ENCODE measurements around the gene ITGAD. TPM values are rescaled to one million over a fixed set of nuclear protein-coding genes. Genes with fewer than 3 reads are reported as not detected.

ITGAD gene
- total and polyA plus RNA-seq, 2 of the 13 experiments (the other 11 are each of a cell fraction or from before 2014, with no cell fraction given): not detected

DNA sequence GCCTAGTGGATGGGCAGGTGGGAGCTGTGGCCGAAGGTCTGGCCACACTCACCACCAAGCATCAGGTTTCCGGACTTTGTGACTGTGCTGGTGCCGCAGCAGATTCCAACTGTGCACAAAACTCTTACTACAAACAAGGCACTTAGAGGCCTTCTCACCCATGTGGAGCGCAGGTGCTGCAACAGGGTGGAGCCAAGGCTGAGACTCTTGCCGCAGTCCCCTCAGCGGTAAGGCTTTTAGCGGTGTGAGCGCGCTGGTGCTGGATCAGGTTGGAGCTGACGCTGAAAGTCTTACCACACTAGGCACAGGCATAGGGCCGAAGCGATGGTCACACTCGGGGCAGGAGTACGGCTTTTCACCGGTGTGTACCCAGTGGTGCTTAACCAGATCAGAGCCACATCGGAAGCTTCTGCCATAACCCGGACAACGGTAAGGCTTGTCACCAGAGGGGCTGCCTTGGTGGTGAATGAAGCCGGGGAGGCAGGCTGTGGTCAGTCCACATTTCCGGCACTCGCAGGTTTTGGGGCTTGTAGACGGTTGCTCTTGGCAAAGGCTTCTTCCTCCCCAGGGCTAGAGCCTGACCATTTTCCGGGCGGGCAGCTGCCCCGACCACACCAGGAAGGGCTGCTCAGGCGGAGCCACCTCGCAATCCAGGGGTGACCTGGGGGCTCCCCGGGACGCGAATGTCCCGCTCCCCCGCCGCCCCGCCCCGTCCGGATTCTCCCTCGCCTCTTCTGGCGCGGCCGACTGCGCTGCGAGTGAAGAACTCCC lies 65.1 kb downstream of the ITGAD start (continued):
- TF ChIP-seq, protein P1, sequence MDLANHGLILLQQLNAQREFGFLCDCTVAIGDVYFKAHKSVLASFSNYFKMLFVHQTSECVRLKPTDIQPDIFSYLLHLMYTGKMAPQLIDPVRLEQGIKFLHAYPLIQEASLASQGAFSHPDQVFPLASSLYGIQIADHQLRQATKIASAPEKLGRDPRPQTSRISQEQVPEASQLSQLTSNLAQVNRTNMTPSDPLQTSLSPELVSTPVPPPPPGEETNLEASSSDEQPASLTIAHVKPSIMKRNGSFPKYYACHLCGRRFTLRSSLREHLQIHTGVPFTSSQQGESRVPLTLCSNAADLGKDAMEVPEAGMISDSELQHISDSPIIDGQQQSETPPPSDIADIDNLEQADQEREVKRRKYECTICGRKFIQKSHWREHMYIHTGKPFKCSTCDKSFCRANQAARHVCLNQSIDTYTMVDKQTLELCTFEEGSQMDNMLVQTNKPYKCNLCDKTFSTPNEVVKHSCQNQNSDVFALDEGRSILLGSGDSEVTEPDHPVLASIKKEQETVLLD (CRISPR knock-in tag; IDR thresholded peaks at IDR 0.05; ENCODE audit: low read depth): peak; percentile 86; the same call in 1 of the 2 replicates
- TF ChIP-seq THAP11 (CRISPR knock-in tag; IDR thresholded peaks at IDR 0.05) (peak; percentile 88), ZNF12 (CRISPR knock-in tag; IDR thresholded peaks at IDR 0.05) (peak; percentile 86), ZNF468 (CRISPR knock-in tag; IDR thresholded peaks at IDR 0.05) (0 out of 2 replicates have a peak, but pooled peaks have one; percentile 28), MAF1 (CRISPR knock-in tag; IDR thresholded peaks at IDR 0.05; ENCODE audit: borderline replicate concordance) (peak; percentile 32; the same call in 1 of the 2 replicates), PAWR (CRISPR knock-in tag; IDR thresholded peaks at IDR 0.05; ENCODE audit: borderline replicate concordance) (no peak), MBD4 (IDR thresholded peaks at IDR 0.05; ENCODE audit: borderline replicate concordance, low read length) (no peak), ZNF792 (CRISPR knock-in tag; IDR thresholded peaks at IDR 0.05) (peak; percentile 97), ZKSCAN1 (IDR thresholded peaks at IDR 0.05; ENCODE audit: low read length) (peak; percentile 37; the same call in 1 of the 2 replicates), SOX13 (IDR thresholded peaks at IDR 0.05) (no peak), SOX13 (CRISPR knock-in tag; conservative IDR thresholded peaks at IDR 0.05 in 1 of 2, IDR thresholded peaks at IDR 0.05 in 1 of 2) (peak in 1 of 2 experiments; percentile 74; a peak in 2 of 4 replicates), ZNF615 (CRISPR knock-in tag; IDR thresholded peaks at IDR 0.05; ENCODE audit: borderline replicate concordance) (peak; percentile 79; the same call in 1 of the 2 replicates), CEBPG (CRISPR knock-in tag; IDR thresholded peaks at IDR 0.05) (peak; percentile 77), XRCC5 (optimal IDR thresholded peaks at IDR 0.05; ENCODE audit: low read length) (peak; percentile 95)
- TF ChIP-seq, protein P2, sequence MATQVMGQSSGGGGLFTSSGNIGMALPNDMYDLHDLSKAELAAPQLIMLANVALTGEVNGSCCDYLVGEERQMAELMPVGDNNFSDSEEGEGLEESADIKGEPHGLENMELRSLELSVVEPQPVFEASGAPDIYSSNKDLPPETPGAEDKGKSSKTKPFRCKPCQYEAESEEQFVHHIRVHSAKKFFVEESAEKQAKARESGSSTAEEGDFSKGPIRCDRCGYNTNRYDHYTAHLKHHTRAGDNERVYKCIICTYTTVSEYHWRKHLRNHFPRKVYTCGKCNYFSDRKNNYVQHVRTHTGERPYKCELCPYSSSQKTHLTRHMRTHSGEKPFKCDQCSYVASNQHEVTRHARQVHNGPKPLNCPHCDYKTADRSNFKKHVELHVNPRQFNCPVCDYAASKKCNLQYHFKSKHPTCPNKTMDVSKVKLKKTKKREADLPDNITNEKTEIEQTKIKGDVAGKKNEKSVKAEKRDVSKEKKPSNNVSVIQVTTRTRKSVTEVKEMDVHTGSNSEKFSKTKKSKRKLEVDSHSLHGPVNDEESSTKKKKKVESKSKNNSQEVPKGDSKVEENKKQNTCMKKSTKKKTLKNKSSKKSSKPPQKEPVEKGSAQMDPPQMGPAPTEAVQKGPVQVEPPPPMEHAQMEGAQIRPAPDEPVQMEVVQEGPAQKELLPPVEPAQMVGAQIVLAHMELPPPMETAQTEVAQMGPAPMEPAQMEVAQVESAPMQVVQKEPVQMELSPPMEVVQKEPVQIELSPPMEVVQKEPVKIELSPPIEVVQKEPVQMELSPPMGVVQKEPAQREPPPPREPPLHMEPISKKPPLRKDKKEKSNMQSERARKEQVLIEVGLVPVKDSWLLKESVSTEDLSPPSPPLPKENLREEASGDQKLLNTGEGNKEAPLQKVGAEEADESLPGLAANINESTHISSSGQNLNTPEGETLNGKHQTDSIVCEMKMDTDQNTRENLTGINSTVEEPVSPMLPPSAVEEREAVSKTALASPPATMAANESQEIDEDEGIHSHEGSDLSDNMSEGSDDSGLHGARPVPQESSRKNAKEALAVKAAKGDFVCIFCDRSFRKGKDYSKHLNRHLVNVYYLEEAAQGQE (IDR thresholded peaks at IDR 0.05; ENCODE audit: borderline replicate concordance in 1 of 2, low read depth in 1 of 2, low read length in 2 of 2): peak in 1 of 2 experiments; percentile 77; a peak in 2 of 4 replicates
- TF ChIP-seq, protein P3, sequence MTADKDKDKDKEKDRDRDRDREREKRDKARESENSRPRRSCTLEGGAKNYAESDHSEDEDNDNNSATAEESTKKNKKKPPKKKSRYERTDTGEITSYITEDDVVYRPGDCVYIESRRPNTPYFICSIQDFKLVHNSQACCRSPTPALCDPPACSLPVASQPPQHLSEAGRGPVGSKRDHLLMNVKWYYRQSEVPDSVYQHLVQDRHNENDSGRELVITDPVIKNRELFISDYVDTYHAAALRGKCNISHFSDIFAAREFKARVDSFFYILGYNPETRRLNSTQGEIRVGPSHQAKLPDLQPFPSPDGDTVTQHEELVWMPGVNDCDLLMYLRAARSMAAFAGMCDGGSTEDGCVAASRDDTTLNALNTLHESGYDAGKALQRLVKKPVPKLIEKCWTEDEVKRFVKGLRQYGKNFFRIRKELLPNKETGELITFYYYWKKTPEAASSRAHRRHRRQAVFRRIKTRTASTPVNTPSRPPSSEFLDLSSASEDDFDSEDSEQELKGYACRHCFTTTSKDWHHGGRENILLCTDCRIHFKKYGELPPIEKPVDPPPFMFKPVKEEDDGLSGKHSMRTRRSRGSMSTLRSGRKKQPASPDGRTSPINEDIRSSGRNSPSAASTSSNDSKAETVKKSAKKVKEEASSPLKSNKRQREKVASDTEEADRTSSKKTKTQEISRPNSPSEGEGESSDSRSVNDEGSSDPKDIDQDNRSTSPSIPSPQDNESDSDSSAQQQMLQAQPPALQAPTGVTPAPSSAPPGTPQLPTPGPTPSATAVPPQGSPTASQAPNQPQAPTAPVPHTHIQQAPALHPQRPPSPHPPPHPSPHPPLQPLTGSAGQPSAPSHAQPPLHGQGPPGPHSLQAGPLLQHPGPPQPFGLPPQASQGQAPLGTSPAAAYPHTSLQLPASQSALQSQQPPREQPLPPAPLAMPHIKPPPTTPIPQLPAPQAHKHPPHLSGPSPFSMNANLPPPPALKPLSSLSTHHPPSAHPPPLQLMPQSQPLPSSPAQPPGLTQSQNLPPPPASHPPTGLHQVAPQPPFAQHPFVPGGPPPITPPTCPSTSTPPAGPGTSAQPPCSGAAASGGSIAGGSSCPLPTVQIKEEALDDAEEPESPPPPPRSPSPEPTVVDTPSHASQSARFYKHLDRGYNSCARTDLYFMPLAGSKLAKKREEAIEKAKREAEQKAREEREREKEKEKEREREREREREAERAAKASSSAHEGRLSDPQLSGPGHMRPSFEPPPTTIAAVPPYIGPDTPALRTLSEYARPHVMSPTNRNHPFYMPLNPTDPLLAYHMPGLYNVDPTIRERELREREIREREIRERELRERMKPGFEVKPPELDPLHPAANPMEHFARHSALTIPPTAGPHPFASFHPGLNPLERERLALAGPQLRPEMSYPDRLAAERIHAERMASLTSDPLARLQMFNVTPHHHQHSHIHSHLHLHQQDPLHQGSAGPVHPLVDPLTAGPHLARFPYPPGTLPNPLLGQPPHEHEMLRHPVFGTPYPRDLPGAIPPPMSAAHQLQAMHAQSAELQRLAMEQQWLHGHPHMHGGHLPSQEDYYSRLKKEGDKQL (CRISPR knock-in tag; IDR thresholded peaks at IDR 0.05; ENCODE audit: low read depth): no peak

Data from HepG2 (cell line).